Measurements from ENCODE around the gene BAIAP2.

DNA sequence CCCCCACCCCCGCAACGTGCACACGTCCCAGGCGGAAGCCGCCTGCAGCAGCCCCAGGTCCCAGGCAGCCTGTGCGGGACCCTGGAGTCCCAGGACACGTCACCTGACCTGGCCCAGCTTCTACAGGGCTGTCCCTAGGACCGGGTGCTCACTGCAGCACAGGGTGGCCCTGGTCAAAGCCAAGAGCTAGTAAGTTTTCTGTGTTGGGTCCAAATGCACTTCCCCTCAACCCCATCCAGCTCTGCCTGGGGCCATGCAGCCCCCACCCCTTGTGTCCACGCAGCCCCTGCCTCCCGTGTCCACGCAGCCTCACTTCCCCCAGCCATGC is 108.2 kb downstream of the BAIAP2 start:
- TF ChIP-seq, protein P1, sequence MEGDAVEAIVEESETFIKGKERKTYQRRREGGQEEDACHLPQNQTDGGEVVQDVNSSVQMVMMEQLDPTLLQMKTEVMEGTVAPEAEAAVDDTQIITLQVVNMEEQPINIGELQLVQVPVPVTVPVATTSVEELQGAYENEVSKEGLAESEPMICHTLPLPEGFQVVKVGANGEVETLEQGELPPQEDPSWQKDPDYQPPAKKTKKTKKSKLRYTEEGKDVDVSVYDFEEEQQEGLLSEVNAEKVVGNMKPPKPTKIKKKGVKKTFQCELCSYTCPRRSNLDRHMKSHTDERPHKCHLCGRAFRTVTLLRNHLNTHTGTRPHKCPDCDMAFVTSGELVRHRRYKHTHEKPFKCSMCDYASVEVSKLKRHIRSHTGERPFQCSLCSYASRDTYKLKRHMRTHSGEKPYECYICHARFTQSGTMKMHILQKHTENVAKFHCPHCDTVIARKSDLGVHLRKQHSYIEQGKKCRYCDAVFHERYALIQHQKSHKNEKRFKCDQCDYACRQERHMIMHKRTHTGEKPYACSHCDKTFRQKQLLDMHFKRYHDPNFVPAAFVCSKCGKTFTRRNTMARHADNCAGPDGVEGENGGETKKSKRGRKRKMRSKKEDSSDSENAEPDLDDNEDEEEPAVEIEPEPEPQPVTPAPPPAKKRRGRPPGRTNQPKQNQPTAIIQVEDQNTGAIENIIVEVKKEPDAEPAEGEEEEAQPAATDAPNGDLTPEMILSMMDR (IDR thresholded peaks at IDR 0.05), result no peak
- TF ChIP-seq POLR2AphosphoS5 (IDR thresholded peaks at IDR 0.05) (no peak), EP300 (IDR thresholded peaks at IDR 0.05) (no peak)
